ENCODE data around the gene B4GALT2.

Gene B4GALT2

DNA sequence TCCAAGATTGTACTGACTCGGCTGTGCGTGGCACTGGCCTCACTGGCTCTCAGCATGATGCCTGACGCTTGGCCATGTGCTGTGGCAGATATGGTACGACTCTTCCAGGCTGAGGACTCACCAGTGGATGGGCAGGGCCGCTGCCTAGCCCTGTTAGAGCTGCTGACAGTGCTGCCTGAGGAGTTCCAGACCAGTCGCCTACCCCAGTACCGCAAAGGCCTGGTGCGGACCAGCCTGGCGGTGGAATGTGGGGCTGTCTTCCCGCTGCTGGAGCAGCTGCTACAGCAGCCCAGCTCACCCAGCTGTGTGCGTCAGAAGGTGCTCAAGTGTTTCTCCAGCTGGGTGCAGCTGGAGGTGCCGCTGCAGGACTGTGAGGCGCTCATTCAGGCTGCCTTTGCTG, 29.3 kb upstream of the B4GALT2 start:
- Histone ChIP-seq H3K36me3 (ENCODE audit: control insufficient read depth, insufficient read depth, low read length) (peaks cover 4% of the 10 kb centered on the region), H3K4me3 (replicated peaks; ENCODE audit: low read depth, low read length) (no peak overlapping the region), H3K27me3 (replicated peaks; ENCODE audit: control insufficient read depth, insufficient read depth, low read length) (no peaks in the 10 kb centered on the region)
- DNase-seq (ENCODE audit: extremely low read depth, insufficient read length) = no peak
- TF ChIP-seq, protein P1, sequence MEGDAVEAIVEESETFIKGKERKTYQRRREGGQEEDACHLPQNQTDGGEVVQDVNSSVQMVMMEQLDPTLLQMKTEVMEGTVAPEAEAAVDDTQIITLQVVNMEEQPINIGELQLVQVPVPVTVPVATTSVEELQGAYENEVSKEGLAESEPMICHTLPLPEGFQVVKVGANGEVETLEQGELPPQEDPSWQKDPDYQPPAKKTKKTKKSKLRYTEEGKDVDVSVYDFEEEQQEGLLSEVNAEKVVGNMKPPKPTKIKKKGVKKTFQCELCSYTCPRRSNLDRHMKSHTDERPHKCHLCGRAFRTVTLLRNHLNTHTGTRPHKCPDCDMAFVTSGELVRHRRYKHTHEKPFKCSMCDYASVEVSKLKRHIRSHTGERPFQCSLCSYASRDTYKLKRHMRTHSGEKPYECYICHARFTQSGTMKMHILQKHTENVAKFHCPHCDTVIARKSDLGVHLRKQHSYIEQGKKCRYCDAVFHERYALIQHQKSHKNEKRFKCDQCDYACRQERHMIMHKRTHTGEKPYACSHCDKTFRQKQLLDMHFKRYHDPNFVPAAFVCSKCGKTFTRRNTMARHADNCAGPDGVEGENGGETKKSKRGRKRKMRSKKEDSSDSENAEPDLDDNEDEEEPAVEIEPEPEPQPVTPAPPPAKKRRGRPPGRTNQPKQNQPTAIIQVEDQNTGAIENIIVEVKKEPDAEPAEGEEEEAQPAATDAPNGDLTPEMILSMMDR (IDR thresholded peaks at IDR 0.05; ENCODE audit: insufficient read depth, low read length, poor library complexity, severe bottlenecking) = no peak

DNA sequence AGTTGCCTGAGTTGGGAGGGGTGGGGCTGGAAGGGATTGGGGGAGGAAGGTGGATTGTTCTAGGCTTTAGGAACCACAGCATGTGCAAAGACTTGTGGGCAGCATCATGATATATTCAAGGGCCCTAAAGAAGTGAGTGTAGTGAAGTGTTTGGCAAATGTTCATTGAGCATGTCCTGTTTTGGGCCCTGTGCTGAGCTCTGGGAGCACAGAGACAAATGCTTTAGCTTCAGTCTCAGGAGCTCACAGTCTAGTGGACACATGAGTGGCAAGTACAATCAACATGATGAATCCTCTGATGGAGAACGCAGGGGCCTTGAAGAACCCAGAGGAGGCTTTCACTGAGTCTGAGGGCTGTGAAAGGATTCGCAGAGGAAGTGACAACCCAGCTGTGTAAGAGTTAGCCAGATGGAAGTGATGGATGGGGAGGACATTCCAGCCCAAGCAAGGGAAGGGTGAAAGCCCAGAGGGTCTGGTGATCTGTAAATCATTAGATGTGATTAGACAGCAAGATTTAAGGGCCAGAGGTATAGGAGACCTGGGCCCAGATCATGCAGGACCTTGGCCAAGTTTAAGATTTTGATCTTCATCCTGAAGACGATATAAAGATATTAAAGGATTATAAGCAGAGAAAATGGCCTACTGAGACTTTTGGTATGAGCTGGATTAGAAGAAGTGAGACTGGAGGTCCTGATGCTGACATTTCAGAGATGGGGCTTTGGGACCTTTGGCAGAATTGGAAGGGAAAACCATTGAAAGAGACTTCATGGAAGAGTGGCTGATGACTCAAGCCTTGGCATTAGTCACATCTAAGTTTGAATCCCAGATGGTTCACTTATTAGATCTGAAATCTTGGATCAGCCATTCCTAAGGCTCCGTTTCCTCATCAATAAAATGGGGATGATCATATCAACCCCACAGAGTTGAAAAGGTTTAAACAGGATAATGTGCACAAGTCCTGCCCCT, 27.7 kb upstream of the B4GALT2 start:
- no peak for DNase-seq (ENCODE audit: extremely low read depth, insufficient read length)
- Histone ChIP-seq H3K4me3 (replicated peaks; ENCODE audit: low read depth, low read length) (no peak overlapping the region), H3K36me3 (ENCODE audit: control insufficient read depth, insufficient read depth, low read length) (peaks cover 4% of the 10 kb centered on the region), H3K27me3 (replicated peaks; ENCODE audit: control insufficient read depth, insufficient read depth, low read length) (no peaks in the 10 kb centered on the region)
- TF ChIP-seq, protein P1 (IDR thresholded peaks at IDR 0.05; ENCODE audit: insufficient read depth, low read length, poor library complexity, severe bottlenecking) = no peak

DNA sequence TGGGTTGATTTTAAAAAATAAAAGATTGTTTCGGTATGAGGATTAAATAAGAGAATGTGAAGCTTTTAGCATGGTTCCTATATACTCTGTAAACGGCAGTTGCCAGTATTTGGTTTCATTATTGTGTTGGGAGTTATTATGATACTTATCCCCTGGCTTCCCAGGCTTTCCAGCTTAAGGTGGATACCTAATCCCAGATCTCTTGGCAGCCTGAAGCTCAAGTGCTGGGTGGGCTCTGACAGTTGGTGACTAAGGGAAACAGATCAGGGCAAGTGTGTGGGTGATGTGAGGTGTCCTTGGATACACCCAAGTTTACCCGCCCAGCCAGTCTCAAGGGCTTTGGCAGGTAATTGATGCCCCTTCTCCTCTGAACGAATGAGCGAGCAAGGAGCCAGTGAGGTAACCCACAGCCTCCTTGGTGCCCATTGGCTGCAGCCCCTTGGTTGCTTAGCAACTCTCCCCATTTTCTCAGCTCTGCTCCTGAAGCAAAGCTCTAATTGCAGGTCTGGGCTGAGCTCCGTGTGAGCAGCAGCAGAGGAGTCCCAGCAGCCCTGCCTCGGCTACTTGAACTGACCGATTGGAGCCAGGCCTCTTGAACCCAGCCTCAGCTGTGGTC, 26.2 kb upstream of the B4GALT2 start:
- TF ChIP-seq, protein P1 (IDR thresholded peaks at IDR 0.05; ENCODE audit: insufficient read depth, low read length, poor library complexity, severe bottlenecking) = no peak
- no peak for DNase-seq (ENCODE audit: extremely low read depth, insufficient read length)

DNA sequence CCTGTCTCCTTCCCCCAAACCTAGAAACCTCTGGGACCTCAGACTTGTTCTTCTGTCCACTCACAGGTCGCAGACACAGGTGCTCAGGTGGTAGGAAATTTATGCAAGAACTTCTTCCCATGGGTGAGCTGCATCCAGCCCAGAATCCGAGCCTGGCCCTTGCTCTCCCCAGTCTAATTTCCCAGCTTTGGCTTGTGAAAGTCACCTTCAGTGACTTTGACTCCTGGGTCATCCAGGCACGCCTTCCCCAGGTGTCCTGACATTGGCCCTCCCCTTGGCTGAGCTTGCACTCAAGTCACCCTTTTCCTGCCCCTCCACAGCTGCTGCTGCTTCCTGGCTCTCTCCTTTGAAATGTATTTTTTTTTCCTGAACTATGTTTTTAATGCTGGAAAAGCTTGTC, 25.6 kb upstream of the B4GALT2 start:
- no peak for DNase-seq (ENCODE audit: extremely low read depth, insufficient read length)
- H3K4me3 ChIP-seq (replicated peaks; ENCODE audit: low read depth, low read length) = no peak overlapping the region
- H3K27me3 ChIP-seq (replicated peaks; ENCODE audit: control insufficient read depth, insufficient read depth, low read length) = no peaks in the 10 kb centered on the region
- TF ChIP-seq, protein P1 (IDR thresholded peaks at IDR 0.05; ENCODE audit: insufficient read depth, low read length, poor library complexity, severe bottlenecking) = no peak
- H3K36me3 ChIP-seq (ENCODE audit: control insufficient read depth, insufficient read depth, low read length) = peaks cover 6% of the 10 kb centered on the region

More for the DNA sequence above, 26.2 kb upstream of the B4GALT2 start:
- Histone ChIP-seq H3K4me3 (replicated peaks; ENCODE audit: low read depth, low read length) (no peak overlapping the region), H3K27me3 (replicated peaks; ENCODE audit: control insufficient read depth, insufficient read depth, low read length) (no peaks in the 10 kb centered on the region), H3K36me3 (ENCODE audit: control insufficient read depth, insufficient read depth, low read length) (peaks cover 5% of the 10 kb centered on the region)

DNA sequence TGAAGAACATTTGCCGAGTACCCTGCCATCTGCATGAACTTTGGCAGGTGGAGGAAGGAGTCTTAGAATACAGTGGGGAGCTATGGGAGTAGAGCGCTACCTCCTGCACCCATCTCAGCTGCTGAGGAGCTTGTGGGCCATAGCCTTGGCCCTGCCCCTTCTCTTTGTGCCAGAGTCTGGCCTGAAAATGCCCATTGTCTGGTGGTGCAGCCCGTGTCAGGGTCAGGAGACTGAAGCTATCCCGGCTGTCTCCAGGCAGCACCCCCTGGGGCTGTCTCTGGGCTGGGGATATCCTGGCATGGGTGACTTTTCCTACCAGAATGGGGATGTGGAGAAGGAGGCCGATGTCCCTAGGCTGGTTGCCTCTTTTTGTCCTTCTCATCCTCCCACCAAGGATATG, 25.0 kb upstream of the B4GALT2 start:
- no peak for DNase-seq (ENCODE audit: extremely low read depth, insufficient read length)
- no peak overlapping the region for H3K4me3 ChIP-seq (replicated peaks; ENCODE audit: low read depth, low read length)
- no peaks in the 10 kb centered on the region for H3K27me3 ChIP-seq (replicated peaks; ENCODE audit: control insufficient read depth, insufficient read depth, low read length)
- TF ChIP-seq, protein P1 (IDR thresholded peaks at IDR 0.05; ENCODE audit: insufficient read depth, low read length, poor library complexity, severe bottlenecking) = no peak
- peaks cover 6% of the 10 kb centered on the region for H3K36me3 ChIP-seq (ENCODE audit: control insufficient read depth, insufficient read depth, low read length)

All from GM06990 (cell line).